ENCODE data around the gene RGS2.

RGS2 gene

DNA sequence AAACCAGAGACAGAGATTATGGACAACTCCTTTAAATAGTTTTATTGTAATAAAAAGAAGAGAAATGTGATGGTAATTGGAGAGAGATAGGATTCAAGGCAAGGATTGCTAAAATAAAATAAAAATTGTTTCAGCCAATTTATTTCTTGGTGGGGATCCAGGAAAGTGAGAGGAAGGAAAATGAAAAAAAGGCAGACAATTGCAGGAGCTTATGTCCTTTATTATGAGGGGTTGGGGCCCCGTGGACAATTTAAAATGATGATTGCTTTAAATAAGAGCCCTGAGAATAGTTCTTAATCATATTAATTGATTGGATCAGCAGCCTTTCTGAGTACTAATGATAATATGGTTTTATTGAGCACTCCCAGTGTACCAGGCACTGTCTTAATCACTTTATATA is 40.2 kb downstream of the RGS2 start:
- H2BK120ac ChIP-seq (ENCODE audit: insufficient read depth, low read length, poor library complexity) = no peak overlapping the region
- H4K91ac ChIP-seq (ENCODE audit: low read depth, low read length) = no peak overlapping the region
- no peak overlapping the region for H3K18ac ChIP-seq (ENCODE audit: low read length)
- no peak overlapping the region for H3K27ac ChIP-seq (ENCODE audit: low read depth, low read length)
- H3K9ac ChIP-seq (ENCODE audit: low read length) = no peak overlapping the region
- H2BK5ac ChIP-seq (ENCODE audit: low read depth, low read length, poor library complexity) = no peak overlapping the region
- H2AFZ ChIP-seq (ENCODE audit: insufficient read depth, low read length, poor library complexity) = no peak overlapping the region
- no peak overlapping the region for H2AK5ac ChIP-seq (ENCODE audit: low read length)
- no peak overlapping the region for H3K4me2 ChIP-seq (ENCODE audit: low read length)
- no peaks in the 10 kb centered on the region for H3K79me2 ChIP-seq (ENCODE audit: control insufficient read depth, insufficient read depth, low read length, poor library complexity)
- WGBS (ENCODE audit: extremely low coverage, insufficient coverage, insufficient read length) = no CpG with 5 or more reads among the region's 1 CpG
- peaks cover 0 to 2% of the 10 kb centered on the region in 2 experiments for H3K4me1 ChIP-seq (ENCODE audit: control insufficient read depth in 1 of 2, insufficient read depth in 2 of 2, low read length in 2 of 2)
- no peak overlapping the region for H4K12ac ChIP-seq (ENCODE audit: low read depth, low read length)
- no peak overlapping the region for H3K23ac ChIP-seq (ENCODE audit: low read length)
- H2BK12ac ChIP-seq (ENCODE audit: low read length) = no peak overlapping the region
- no peak overlapping the region for H3K4me3 ChIP-seq (ENCODE audit: low read depth, low read length)
- H3K79me1 ChIP-seq (ENCODE audit: low read length) = no peaks in the 10 kb centered on the region
- H3K27me3 ChIP-seq (ENCODE audit: insufficient read depth, low read length) = no peaks in the 10 kb centered on the region
- H3K36me3 ChIP-seq (ENCODE audit: control insufficient read depth in 1 of 2, insufficient read depth in 2 of 2, low read length in 2 of 2) = no peaks in the 10 kb centered on the region
- H3K14ac ChIP-seq (ENCODE audit: low read length) = no peak overlapping the region
- DNase-seq = no peak
- no peaks in the 10 kb centered on the region for H3K9me3 ChIP-seq (ENCODE audit: insufficient read depth, low read depth, low read length)
- no peak overlapping the region for H4K8ac ChIP-seq (ENCODE audit: low read depth, low read length)
- no peak overlapping the region for H3K4ac ChIP-seq (ENCODE audit: low read depth, low read length)

- Histone ChIP-seq H2AK5ac (ENCODE audit: low read length) (no peak overlapping the region), H3K9me3 (ENCODE audit: insufficient read depth, low read depth, low read length) (no peaks in the 10 kb centered on the region), H3K14ac (ENCODE audit: low read length) (no peak overlapping the region), H4K12ac (ENCODE audit: low read depth, low read length) (no peak overlapping the region), H3K27me3 (ENCODE audit: insufficient read depth, low read length) (no peaks in the 10 kb centered on the region), H4K8ac (ENCODE audit: low read depth, low read length) (no peak overlapping the region), H3K4me1 (ENCODE audit: control insufficient read depth in 1 of 2, insufficient read depth in 2 of 2, low read length in 2 of 2) (peaks cover 0 to 2% of the 10 kb centered on the region in 2 experiments), H3K18ac (ENCODE audit: low read length) (no peak overlapping the region), H3K27ac (ENCODE audit: low read depth, low read length) (no peak overlapping the region), H3K4me3 (ENCODE audit: low read depth, low read length) (no peak overlapping the region), H3K79me1 (ENCODE audit: low read length) (no peaks in the 10 kb centered on the region), H3K4me2 (ENCODE audit: low read length) (no peak overlapping the region), H3K23ac (ENCODE audit: low read length) (no peak overlapping the region), H2BK5ac (ENCODE audit: low read depth, low read length, poor library complexity) (no peak overlapping the region), H2AFZ (ENCODE audit: insufficient read depth, low read length, poor library complexity) (no peak overlapping the region), H4K91ac (ENCODE audit: low read depth, low read length) (no peak overlapping the region), H3K9ac (ENCODE audit: low read length) (no peak overlapping the region), H3K36me3 (ENCODE audit: control insufficient read depth in 1 of 2, insufficient read depth in 2 of 2, low read length in 2 of 2) (no peaks in the 10 kb centered on the region), H2BK120ac (ENCODE audit: insufficient read depth, low read length, poor library complexity) (no peak overlapping the region), H2BK12ac (ENCODE audit: low read length) (no peak overlapping the region), H3K79me2 (ENCODE audit: control insufficient read depth, insufficient read depth, low read length, poor library complexity) (no peaks in the 10 kb centered on the region), H3K4ac (ENCODE audit: low read depth, low read length) (no peak overlapping the region)
- no CpG with 5 or more reads among the region's 3 CpGs for WGBS (ENCODE audit: extremely low coverage, insufficient coverage, insufficient read length)
- no peak for DNase-seq
These were observed 40.6 kb downstream of the RGS2 start for GRCh38 chr1:192849442-192849841.

DNA sequence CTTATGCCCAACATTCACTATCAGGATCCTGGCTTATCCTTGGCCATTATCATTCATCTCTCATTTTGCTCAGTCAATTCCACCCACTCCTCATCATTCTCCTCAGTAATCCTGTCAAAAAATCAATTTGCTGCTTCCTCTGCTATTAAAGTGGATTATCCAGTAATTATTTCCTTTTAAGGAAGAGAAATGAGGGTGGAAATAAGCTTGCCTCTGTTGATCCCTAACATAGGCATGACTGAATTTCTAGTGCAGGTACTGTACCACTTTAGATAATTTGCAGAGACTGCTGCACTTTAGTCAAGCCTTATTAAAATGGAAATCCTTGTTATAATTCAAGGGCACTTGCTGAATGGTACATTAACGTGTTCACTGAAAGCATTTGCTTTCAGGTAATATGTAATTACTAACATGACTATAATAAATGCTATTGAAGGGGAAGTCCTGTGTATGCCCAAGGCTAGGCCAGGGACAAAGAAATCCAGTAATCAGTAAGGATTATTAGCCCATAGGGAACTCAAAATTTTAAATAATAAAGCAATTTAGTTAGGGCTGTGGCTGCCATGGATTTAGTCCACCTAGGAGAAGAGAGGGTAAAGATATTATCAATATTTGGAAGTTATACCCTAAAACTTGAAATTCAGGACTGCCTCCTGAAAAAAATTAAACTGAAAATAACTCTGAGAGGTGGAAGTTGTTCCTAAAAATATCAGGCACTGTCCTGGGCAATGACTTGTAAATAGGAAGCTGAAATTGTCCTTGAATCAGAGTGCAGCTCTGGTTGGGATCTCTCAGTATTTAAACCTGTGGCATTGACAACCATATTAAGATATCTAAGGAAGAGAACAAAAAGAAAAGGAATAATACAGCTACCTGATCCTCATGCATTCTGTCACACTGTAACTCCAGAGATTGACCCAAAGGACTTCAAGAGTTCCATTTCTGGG is 43.4 kb downstream of the RGS2 start:
- Histone ChIP-seq H2BK120ac (ENCODE audit: insufficient read depth, low read length, poor library complexity) (no peak overlapping the region), H4K12ac (ENCODE audit: low read depth, low read length) (no peak overlapping the region), H3K14ac (ENCODE audit: low read length) (no peak overlapping the region), H3K27ac (ENCODE audit: low read depth, low read length) (no peak overlapping the region), H3K4me3 (ENCODE audit: low read depth, low read length) (no peak overlapping the region), H3K27me3 (ENCODE audit: insufficient read depth, low read length) (no peaks in the 10 kb centered on the region), H2BK5ac (ENCODE audit: low read depth, low read length, poor library complexity) (no peak overlapping the region), H3K18ac (ENCODE audit: low read length) (no peak overlapping the region), H3K79me1 (ENCODE audit: low read length) (no peaks in the 10 kb centered on the region), H3K4me1 (ENCODE audit: control insufficient read depth in 1 of 2, insufficient read depth in 2 of 2, low read length in 2 of 2) (peaks cover 0 to 2% of the 10 kb centered on the region in 2 experiments), H2BK12ac (ENCODE audit: low read length) (no peak overlapping the region), H3K9me3 (ENCODE audit: insufficient read depth, low read depth, low read length) (no peaks in the 10 kb centered on the region), H3K4ac (ENCODE audit: low read depth, low read length) (no peak overlapping the region), H2AFZ (ENCODE audit: insufficient read depth, low read length, poor library complexity) (no peak overlapping the region), H2AK5ac (ENCODE audit: low read length) (no peak overlapping the region), H3K36me3 (ENCODE audit: control insufficient read depth in 1 of 2, insufficient read depth in 2 of 2, low read length in 2 of 2) (no peaks in the 10 kb centered on the region), H4K8ac (ENCODE audit: low read depth, low read length) (no peak overlapping the region), H4K91ac (ENCODE audit: low read depth, low read length) (no peak overlapping the region), H3K9ac (ENCODE audit: low read length) (no peak overlapping the region), H3K79me2 (ENCODE audit: control insufficient read depth, insufficient read depth, low read length, poor library complexity) (no peaks in the 10 kb centered on the region), H3K4me2 (ENCODE audit: low read length) (no peak overlapping the region), H3K23ac (ENCODE audit: low read length) (no peak overlapping the region)
- WGBS (ENCODE audit: extremely low coverage, insufficient coverage, insufficient read length) = no CpG with 5 or more reads among the region's 1 CpG
- DNase-seq = no peak

- Histone ChIP-seq H4K8ac (ENCODE audit: low read depth, low read length) (no peak overlapping the region), H2BK12ac (ENCODE audit: low read length) (no peak overlapping the region), H3K36me3 (ENCODE audit: control insufficient read depth in 1 of 2, insufficient read depth in 2 of 2, low read length in 2 of 2) (no peaks in the 10 kb centered on the region), H3K9ac (ENCODE audit: low read length) (no peak overlapping the region), H3K4me1 (ENCODE audit: control insufficient read depth in 1 of 2, insufficient read depth in 2 of 2, low read length in 2 of 2) (no peaks in the 10 kb centered on the region), H4K12ac (ENCODE audit: low read depth, low read length) (no peak overlapping the region), H3K14ac (ENCODE audit: low read length) (no peak overlapping the region), H3K4me3 (ENCODE audit: low read depth, low read length) (no peak overlapping the region), H3K18ac (ENCODE audit: low read length) (no peak overlapping the region), H3K27me3 (ENCODE audit: insufficient read depth, low read length) (no peaks in the 10 kb centered on the region), H2BK120ac (ENCODE audit: insufficient read depth, low read length, poor library complexity) (no peak overlapping the region), H2AFZ (ENCODE audit: insufficient read depth, low read length, poor library complexity) (no peak overlapping the region), H3K9me3 (ENCODE audit: insufficient read depth, low read depth, low read length) (no peaks in the 10 kb centered on the region), H3K79me2 (ENCODE audit: control insufficient read depth, insufficient read depth, low read length, poor library complexity) (no peaks in the 10 kb centered on the region), H3K23ac (ENCODE audit: low read length) (no peak overlapping the region), H3K27ac (ENCODE audit: low read depth, low read length) (no peak overlapping the region), H3K4ac (ENCODE audit: low read depth, low read length) (no peak overlapping the region), H4K91ac (ENCODE audit: low read depth, low read length) (no peak overlapping the region), H2AK5ac (ENCODE audit: low read length) (no peak overlapping the region), H3K4me2 (ENCODE audit: low read length) (no peak overlapping the region), H2BK5ac (ENCODE audit: low read depth, low read length, poor library complexity) (no peak overlapping the region), H3K79me1 (ENCODE audit: low read length) (no peaks in the 10 kb centered on the region)
- DNase-seq = no peak
- WGBS (ENCODE audit: extremely low coverage, insufficient coverage, insufficient read length) = no CpG with 5 or more reads among the region's 1 CpG
These were observed 49.6 kb downstream of the RGS2 start for GRCh38 chr1:192858456-192858855.
